Liver (tissue), 3 donors: ENCODE measurements around the gene DBT.
"Not testable (repeated sequence)": the region's sequence is repeated elsewhere in the genome, so short reads cannot be mapped to it uniquely, and the experiment has no call there.

Source experiments
- HNF4A ChIP-seq, 2 donors: conservative IDR thresholded peaks; 2 replicates each; pipeline ENCODE4 v1.6.1; 2016; ENCODE audit warnings: antibody characterized with exemption in 2 of 2, mild to moderate bottlenecking in 2 of 2
- RAD21 ChIP-seq, 2 donors: IDR thresholded peaks; 2 replicates each; pipeline ENCODE4 v1.6.1; 2016; ENCODE audit warnings: antibody characterized with exemption in 2 of 2, mild to moderate bottlenecking in 2 of 2
- RXRA ChIP-seq, 2 donors: IDR thresholded peaks; 2 replicates each; pipeline ENCODE4 v1.6.1; 2017 to 2018; ENCODE audit warnings: antibody characterized with exemption in 2 of 2, mild to moderate bottlenecking in 1 of 2
- TAF1 ChIP-seq: conservative IDR thresholded peaks from 2 replicates; pipeline ENCODE4 v1.6.1; 2016; ENCODE audit warnings: antibody characterized with exemption, mild to moderate bottlenecking
- TF ChIP-seq, protein P1 (sequence below): fragments of 150-350 bp; IDR thresholded peaks from 2 replicates; pipeline ENCODE4 v1.5.1; 2017; ENCODE audit warnings: improper control_type of control experiment, low read depth, low read length; ENCODE audit not compliant: missing input control
- TF ChIP-seq, protein P2 (sequence below): IDR thresholded peaks from 2 replicates; pipeline ENCODE4 v1.6.1; 2016; ENCODE audit warnings: antibody characterized with exemption, mild to moderate bottlenecking
- TF ChIP-seq, protein P3 (sequence below): IDR thresholded peaks from 2 replicates; pipeline ENCODE4 v1.6.1; 2016; ENCODE audit warnings: antibody characterized with exemption
- TF ChIP-seq, protein P4 (sequence below): IDR thresholded peaks from 2 replicates; pipeline ENCODE4 v1.6.1; 2016; ENCODE audit warnings: antibody characterized with exemption
- donor health status: healthy.
- donor health status: healthy.

DNA sequence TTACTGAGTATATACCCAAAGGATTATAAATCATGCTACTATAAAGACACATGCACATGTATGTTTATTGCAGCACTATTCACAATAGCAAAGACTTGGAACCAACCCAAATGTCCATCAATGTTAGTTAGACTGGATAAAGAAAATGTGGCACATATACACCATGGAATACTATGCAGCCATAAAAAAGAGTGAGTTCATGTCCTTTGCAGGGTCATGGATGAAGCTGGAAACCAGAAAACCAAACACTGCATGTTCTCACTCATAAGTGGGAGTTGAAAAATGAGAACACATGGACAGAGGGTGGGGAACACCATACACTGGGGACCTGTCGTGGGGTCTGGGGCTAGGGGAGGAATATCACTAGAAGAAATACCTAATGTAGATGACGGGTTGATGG is 44.0 kb downstream of the DBT start:
- TF ChIP-seq, protein P1, sequence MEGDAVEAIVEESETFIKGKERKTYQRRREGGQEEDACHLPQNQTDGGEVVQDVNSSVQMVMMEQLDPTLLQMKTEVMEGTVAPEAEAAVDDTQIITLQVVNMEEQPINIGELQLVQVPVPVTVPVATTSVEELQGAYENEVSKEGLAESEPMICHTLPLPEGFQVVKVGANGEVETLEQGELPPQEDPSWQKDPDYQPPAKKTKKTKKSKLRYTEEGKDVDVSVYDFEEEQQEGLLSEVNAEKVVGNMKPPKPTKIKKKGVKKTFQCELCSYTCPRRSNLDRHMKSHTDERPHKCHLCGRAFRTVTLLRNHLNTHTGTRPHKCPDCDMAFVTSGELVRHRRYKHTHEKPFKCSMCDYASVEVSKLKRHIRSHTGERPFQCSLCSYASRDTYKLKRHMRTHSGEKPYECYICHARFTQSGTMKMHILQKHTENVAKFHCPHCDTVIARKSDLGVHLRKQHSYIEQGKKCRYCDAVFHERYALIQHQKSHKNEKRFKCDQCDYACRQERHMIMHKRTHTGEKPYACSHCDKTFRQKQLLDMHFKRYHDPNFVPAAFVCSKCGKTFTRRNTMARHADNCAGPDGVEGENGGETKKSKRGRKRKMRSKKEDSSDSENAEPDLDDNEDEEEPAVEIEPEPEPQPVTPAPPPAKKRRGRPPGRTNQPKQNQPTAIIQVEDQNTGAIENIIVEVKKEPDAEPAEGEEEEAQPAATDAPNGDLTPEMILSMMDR, result not testable (repeated sequence)
- not testable (repeated sequence) for TF ChIP-seq HNF4A (conservative IDR thresholded peaks at IDR 0.05); RXRA (IDR thresholded peaks at IDR 0.05); RAD21 (IDR thresholded peaks at IDR 0.05); TAF1
- TF ChIP-seq, protein P2, sequence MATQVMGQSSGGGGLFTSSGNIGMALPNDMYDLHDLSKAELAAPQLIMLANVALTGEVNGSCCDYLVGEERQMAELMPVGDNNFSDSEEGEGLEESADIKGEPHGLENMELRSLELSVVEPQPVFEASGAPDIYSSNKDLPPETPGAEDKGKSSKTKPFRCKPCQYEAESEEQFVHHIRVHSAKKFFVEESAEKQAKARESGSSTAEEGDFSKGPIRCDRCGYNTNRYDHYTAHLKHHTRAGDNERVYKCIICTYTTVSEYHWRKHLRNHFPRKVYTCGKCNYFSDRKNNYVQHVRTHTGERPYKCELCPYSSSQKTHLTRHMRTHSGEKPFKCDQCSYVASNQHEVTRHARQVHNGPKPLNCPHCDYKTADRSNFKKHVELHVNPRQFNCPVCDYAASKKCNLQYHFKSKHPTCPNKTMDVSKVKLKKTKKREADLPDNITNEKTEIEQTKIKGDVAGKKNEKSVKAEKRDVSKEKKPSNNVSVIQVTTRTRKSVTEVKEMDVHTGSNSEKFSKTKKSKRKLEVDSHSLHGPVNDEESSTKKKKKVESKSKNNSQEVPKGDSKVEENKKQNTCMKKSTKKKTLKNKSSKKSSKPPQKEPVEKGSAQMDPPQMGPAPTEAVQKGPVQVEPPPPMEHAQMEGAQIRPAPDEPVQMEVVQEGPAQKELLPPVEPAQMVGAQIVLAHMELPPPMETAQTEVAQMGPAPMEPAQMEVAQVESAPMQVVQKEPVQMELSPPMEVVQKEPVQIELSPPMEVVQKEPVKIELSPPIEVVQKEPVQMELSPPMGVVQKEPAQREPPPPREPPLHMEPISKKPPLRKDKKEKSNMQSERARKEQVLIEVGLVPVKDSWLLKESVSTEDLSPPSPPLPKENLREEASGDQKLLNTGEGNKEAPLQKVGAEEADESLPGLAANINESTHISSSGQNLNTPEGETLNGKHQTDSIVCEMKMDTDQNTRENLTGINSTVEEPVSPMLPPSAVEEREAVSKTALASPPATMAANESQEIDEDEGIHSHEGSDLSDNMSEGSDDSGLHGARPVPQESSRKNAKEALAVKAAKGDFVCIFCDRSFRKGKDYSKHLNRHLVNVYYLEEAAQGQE, result not testable (repeated sequence)
- TF ChIP-seq, protein P3, sequence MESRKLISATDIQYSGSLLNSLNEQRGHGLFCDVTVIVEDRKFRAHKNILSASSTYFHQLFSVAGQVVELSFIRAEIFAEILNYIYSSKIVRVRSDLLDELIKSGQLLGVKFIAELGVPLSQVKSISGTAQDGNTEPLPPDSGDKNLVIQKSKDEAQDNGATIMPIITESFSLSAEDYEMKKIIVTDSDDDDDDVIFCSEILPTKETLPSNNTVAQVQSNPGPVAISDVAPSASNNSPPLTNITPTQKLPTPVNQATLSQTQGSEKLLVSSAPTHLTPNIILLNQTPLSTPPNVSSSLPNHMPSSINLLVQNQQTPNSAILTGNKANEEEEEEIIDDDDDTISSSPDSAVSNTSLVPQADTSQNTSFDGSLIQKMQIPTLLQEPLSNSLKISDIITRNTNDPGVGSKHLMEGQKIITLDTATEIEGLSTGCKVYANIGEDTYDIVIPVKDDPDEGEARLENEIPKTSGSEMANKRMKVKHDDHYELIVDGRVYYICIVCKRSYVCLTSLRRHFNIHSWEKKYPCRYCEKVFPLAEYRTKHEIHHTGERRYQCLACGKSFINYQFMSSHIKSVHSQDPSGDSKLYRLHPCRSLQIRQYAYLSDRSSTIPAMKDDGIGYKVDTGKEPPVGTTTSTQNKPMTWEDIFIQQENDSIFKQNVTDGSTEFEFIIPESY, result not testable (repeated sequence)
- TF ChIP-seq, protein P4, sequence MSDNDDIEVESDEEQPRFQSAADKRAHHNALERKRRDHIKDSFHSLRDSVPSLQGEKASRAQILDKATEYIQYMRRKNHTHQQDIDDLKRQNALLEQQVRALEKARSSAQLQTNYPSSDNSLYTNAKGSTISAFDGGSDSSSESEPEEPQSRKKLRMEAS, result not testable (repeated sequence)
